Globus pallidus (tissue), 1 donor: ENCODE data around the gene WDFY1.
"Not testable (repeated sequence)": the region's sequence is repeated elsewhere in the genome, so short reads cannot be mapped to it uniquely, and the experiment has no call there.

Source experiments
- DNase-seq: peaks from one replicate; pipeline ENCODE4 v3.0.0-alpha.2; 2015; ENCODE audit warnings: low spot score

WDFY1 gene

GRCh38 chr2:223896833-223897311 lies 48.3 kb downstream of the WDFY1 start:
- no peak for DNase-seq

DNA sequence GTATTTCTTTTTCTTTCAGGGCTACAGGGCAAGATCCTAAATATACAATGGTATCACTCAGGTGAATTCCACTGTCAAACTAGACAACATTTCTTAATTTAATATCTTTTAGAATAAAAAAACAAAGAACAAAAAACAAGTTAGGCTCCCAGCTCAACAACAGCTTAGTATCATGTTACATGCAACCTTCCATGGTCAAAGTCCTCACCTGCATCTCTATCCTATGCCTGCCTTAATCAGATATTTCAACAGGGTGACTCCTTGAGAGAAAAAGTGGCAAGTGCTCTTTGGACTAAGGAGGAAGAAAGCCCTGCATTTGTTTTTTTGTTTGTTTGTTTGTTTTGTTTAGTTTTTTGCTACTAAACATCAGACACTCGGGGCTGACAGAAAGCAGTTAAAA lies 50.2 kb downstream of the WDFY1 start:
- DNase-seq, result no peak

GRCh38 chr2:223894009-223894408 lies 51.1 kb downstream of the WDFY1 start:
- no peak for DNase-seq

GRCh38 chr2:223890721-223891120 lies 54.4 kb downstream of the WDFY1 start:
- DNase-seq, result no peak

- DNase-seq, result no peak
These were observed 55.9 kb downstream of the WDFY1 start for GRCh38 chr2:223889229-223889628.

DNA sequence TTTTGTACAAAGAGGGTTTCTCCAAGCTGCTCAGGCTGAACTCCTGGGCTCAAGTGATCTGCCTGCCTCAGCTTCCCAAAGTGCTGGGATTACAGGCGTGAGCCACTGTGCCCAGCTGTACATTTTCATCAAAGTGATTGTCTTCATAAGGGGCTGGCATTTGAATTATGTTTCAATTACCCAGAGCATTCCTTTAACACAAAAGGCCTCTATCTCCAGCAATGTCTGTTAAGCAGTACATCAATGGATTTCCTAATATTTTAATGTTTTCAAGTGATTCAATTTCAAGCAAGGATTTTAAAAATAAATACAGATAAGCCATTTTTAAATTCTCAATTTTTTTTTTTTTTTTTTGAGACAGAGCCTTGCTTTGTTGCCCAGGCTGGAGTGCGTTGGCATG lies 56.9 kb downstream of the WDFY1 start:
- no peak for DNase-seq

DNA sequence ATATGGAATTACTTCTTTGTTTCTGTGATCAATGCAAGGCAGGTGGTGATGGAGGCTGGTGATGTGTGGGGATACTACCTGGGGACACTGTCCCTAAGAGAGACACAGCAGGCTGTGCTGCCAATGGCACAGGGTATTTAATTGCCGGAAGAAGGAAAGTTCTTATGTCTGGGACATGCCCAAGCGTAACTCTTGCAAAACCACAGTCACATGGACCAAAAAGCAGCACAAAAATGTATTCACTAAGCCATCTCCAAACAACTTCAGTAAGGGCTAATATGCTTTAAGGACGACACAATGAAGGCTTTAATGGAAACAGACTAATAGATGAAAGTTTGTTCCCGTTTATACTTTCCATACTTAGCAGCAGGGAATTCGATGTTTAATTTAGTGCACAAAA lies 58.0 kb downstream of the WDFY1 start:
- no peak for DNase-seq

- no peak for DNase-seq
These were observed 58.4 kb downstream of the WDFY1 start for GRCh38 chr2:223886726-223887125.

DNA sequence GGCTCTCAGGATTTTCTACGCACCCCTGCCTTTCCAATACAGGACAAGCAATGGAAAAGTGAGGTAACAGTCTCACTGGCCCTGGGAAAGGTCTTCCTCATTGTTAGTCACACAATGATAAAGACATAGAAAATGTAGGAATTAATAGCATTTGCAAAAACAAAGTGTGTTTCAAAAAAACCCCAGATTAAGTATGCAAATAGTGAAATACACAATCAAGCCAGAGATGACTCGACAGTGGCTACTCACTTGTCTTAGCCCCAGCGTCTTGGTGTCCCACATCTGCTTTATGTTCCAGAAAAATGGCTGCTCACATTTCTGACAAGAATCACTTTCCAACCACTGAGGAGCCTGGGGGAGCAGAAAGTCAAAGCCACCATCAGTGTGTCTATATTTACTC lies 60.7 kb downstream of the WDFY1 start:
- no peak for DNase-seq

GRCh38 chr2:223882715-223883114 lies 62.4 kb downstream of the WDFY1 start:
- no peak for DNase-seq

DNA sequence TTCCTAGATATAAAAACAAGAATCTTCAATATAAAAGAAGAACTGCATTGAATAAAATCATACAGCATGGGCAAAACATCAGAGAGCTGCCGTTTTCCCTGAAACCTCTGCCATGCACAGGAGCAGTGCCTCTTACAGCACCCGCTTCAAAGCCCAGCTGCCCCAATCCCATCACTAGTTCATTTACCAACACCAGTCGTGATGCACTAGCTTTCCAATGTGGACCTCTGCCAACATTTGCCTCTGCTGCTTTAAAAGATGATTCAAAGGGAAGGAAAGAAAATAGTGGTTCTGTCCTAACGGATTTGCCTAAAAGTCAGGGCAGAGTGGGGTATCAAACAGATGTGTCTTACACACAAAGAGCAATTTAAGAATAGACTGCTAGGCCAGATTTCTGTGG lies 64.3 kb downstream of the WDFY1 start:
- DNase-seq, result no peak

- DNase-seq, result no peak
These were observed 67.3 kb downstream of the WDFY1 start for GRCh38 chr2:223877721-223878410.

DNA sequence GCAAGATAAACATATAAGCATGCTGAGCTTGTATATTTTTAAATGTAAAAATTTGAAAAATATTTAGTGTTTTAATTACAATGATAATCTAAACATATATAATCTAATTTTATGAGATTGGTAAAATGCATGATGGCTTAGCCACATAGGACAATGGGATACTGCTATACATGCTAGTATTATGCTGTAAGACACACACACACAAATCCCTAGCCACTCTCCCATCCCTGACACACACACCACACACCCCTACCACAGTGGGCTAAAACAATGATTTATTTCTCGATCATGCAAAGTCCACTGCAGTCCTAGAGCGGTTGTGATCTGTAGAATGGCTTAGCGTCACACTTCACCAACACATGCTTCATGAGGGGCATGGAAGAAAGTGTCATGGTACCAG lies 71.5 kb downstream of the WDFY1 start:
- no peak for DNase-seq

GRCh38 chr2:223872772-223873171 lies 72.4 kb downstream of the WDFY1 start:
- not testable (repeated sequence) for DNase-seq

DNA sequence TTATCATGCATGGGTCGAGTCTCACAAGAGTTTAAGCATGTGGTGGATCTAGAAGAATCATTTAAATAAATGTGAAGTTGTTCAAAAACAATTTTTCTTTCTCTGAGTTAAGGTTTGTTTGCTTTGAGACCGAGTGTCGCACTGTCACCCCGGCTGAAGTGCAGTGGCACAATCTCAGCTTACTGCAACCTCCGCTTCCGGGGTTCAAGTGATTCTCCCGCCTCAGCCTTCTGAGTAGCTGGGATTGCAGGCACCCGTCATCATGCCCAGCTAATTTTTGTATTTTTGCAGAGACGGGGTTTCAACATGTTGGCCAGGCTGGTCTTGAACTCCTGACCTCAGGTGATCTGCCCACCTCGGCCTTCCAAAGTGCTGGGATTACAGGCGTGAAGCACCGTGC lies 73.5 kb downstream of the WDFY1 start:
- not testable (repeated sequence) for DNase-seq

DNA sequence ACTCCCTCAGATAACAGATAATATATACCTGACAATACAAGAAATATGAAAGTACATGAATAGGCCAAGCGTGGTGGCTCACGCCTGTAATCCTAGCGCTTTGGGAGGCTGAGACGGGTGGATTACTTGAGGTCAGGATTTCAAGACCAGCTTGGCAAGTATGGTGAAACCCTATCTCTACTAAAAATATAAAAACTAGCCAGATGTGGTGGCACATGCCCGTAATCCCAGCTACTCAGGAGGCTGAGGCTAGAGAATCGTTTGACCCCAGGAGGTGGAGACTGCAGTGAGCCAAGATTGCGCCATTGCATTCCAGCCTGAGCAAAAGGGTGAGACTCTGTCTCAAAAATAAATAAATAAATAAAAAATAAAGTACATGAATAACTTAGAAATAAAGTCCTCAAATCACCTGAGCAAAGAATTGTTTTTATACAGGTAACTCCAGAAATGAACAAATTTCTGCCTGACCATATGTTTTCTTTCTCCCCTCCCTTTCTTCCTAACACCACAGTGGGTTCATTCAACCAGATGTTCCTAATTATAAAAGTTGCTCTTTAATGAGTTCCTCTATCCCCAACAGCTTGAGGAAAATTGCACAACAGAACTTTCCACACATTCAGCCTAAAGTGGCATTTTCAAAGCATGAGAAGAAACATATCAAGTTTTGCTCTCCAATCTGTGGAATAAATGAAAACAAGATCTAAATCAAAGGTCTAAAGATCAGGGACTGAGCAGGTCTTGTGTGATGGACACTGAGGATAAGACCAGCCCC lies 74.1 kb downstream of the WDFY1 start:
- no peak for DNase-seq

GRCh38 chr2:223868005-223868404 lies 77.1 kb downstream of the WDFY1 start:
- DNase-seq, result no peak

DNA sequence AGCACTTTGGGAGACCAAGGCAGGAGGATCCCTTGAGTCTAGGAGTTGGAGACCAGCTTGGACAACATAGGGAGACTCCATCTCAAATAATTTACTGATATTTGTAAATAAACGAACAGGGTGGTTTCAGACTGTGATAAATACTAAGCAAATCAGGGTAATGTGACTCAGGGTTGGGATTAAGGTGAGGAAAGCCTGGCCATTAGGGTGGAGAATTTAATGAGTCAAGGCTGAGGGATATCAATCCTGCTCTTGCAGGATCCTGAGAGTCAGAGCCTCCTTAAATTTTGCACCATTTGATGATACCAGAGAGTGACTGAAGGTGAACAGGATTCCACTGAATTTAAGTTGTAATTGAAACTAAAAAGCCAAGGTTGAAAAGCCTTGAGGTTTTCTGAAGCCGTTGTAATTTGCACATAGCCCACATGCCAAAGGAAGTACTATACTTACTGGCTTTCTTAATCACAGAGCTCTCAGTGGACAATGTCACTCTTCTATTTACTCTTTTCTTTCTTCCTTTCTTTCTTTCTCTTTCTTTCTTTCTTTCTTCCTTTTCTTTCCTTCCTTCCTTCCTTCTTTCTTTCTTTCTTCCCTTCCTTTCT lies 79.1 kb downstream of the WDFY1 start:
- no peak for DNase-seq

DNA sequence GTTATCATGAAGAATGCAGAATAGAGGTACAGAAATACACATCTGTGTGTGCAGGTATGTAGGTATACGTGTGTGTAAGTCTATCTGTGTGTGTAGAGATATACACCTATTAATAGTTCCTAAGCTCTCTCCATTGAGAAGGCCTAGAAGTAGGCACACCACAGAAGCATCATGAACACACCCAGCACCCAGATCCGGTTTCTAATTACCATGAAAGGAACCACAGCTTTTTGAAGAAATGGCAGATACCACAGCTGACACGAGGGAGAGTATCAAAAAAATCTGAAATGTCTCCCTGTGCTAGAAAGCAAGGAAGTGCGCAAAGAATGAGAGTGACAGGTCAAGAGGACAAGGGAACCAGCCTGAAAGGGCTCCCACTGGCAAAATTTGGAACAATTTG lies 80.0 kb downstream of the WDFY1 start:
- no peak for DNase-seq

DNA sequence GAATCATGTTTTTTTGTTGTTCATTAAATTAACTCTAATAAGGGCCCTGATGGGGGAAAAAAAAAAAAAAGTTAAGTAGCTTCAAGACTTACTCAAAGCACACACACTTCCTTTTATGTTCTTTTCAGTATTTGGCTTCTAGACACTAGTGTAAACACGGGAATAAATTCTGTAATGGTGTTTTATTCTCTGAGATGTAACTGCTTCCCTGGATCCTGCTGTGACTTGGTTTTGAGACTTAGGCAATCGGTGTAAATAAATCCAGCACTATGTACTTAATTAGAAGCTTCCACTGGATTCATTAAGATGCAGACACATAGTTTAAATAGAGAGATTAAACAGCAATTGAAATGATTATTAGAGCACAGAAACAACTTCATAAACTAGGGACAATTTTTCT lies 81.6 kb downstream of the WDFY1 start:
- no peak for DNase-seq

GRCh38 chr2:223860809-223861738 lies 84.1 kb downstream of the WDFY1 start:
- DNase-seq, result no peak

DNA sequence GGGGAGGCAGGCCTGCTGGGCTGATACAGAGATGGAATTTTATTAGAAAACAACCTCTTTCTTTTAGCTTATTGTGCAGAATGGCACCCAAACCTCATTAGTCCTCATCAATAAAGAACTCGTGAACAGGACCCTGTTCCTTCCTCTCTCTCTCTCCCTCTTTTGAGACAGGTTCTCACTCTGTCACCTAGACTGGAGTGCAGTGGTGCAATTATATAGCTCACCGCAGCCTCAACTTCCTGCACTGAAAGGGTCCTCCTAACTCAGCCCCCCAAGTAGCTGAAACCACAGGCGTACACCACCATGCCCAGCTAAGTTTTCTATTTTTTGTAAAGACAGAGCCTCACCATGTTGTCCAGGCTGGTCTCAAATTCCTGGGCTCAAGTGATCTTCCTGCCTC lies 86.1 kb downstream of the WDFY1 start:
- no peak for DNase-seq
